SK-N-SH (cell line): ENCODE data around the gene PROKR1.

ENCODE experiments used
- FOXJ3 ChIP-seq: sonication (generic); formaldehyde crosslinking; IDR thresholded peaks from 2 replicates; pipeline ENCODE4 v1.5.1; 2020; ENCODE audit warnings: mild to moderate bottlenecking, missing genetic modification reagents
- POLR2AphosphoS5 ChIP-seq: IDR thresholded peaks from 2 replicates; pipeline ENCODE4 v1.6.1; 2012; ENCODE audit warnings: low read depth, low read length
- RXRA ChIP-seq: IDR thresholded peaks from 2 replicates; pipeline ENCODE4 v1.4.0; 2012; ENCODE audit warnings: low read depth, mild to moderate bottlenecking, borderline replicate concordance
- SIN3A ChIP-seq: IDR thresholded peaks from 2 replicates; pipeline ENCODE4 v1.6.1; 2012; ENCODE audit warnings: low read depth, mild to moderate bottlenecking, low read length, moderate library complexity, borderline replicate concordance
- TF ChIP-seq, protein P1 (sequence below): IDR thresholded peaks from 2 replicates; pipeline ENCODE4; 2012
- TF ChIP-seq, protein P2 (sequence below): fragments of 200-600 bp; sonication (generic); IDR thresholded peaks from 2 replicates; pipeline ENCODE4 v1.6.1; 2017; ENCODE audit warnings: antibody characterized with exemption, mild to moderate bottlenecking, moderate library complexity

DNA sequence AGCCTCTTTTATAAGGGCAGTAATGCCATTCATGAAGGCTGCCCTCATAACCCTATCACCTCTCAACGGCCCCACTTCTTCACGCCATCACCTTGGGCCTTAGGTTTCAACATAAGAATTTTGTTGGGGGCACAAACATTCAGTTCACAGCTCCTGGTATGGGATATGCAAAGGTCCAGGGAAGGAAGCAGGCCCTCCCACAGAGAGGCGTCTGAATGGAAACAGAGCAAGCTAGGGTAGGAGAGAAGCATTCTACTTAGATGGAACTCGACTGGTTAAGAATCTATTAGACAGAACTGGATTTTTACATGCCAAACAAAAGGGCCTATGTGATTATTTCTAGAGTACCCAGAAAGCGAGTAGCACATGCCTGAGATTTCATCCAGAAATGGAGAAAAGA is 42.8 kb downstream of the PROKR1 start:
- TF ChIP-seq, protein P1, sequence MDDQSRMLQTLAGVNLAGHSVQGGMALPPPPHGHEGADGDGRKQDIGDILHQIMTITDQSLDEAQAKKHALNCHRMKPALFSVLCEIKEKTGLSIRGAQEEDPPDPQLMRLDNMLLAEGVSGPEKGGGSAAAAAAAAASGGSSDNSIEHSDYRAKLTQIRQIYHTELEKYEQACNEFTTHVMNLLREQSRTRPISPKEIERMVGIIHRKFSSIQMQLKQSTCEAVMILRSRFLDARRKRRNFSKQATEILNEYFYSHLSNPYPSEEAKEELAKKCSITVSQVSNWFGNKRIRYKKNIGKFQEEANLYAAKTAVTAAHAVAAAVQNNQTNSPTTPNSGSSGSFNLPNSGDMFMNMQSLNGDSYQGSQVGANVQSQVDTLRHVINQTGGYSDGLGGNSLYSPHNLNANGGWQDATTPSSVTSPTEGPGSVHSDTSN, result no peak
- TF ChIP-seq RXRA, result no peak
- TF ChIP-seq FOXJ3 (CRISPR knock-in tag), result no peak
- TF ChIP-seq, protein P2, sequence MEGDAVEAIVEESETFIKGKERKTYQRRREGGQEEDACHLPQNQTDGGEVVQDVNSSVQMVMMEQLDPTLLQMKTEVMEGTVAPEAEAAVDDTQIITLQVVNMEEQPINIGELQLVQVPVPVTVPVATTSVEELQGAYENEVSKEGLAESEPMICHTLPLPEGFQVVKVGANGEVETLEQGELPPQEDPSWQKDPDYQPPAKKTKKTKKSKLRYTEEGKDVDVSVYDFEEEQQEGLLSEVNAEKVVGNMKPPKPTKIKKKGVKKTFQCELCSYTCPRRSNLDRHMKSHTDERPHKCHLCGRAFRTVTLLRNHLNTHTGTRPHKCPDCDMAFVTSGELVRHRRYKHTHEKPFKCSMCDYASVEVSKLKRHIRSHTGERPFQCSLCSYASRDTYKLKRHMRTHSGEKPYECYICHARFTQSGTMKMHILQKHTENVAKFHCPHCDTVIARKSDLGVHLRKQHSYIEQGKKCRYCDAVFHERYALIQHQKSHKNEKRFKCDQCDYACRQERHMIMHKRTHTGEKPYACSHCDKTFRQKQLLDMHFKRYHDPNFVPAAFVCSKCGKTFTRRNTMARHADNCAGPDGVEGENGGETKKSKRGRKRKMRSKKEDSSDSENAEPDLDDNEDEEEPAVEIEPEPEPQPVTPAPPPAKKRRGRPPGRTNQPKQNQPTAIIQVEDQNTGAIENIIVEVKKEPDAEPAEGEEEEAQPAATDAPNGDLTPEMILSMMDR, result no peak
- TF ChIP-seq POLR2AphosphoS5, result no peak
- no peak for TF ChIP-seq SIN3A
